Lower lobe of right lung (tissue), 2 donors: ENCODE measurements around the gene KRTAP26-1. TPM values are rescaled to one million over a fixed set of nuclear protein-coding genes. Genes with fewer than 3 reads are reported as not detected.

ENCODE experiments used
- ATAC-seq, 2 donors: fragments of 200-7000 bp; cut with Tn5 transposase; one replicate each; pipeline ENCODE4 v1.9.1; 2020 to 2022; ENCODE audit warnings: mild to moderate bottlenecking in 2 of 2, moderate library complexity in 2 of 2
- DNase-seq: peaks from one replicate; pipeline ENCODE4 v3.0.0-alpha.2; 2020
- H3K27ac ChIP-seq: fragments of 200-600 bp; one replicate; pipeline ENCODE4 v1.8.0; 2022
- H3K27me3 ChIP-seq: fragments of 200-600 bp; one replicate; pipeline ENCODE4 v1.8.0; 2022; ENCODE audit warnings: low read depth
- H3K36me3 ChIP-seq: fragments of 200-600 bp; one replicate; pipeline ENCODE4 v1.8.0; 2022; ENCODE audit warnings: mild to moderate bottlenecking
- H3K4me1 ChIP-seq: fragments of 200-600 bp; one replicate; pipeline ENCODE4 v1.8.0; 2022
- H3K4me3 ChIP-seq: fragments of 200-600 bp; one replicate; pipeline ENCODE4 v1.8.0; 2022; ENCODE audit warnings: mild to moderate bottlenecking
- H3K9me3 ChIP-seq: fragments of 200-600 bp; one replicate; pipeline ENCODE4 v1.8.0; 2022
- CTCF ChIP-seq: fragments of 200-600 bp; IDR thresholded peaks from one replicate; pipeline ENCODE4 v1.8.0; 2022; ENCODE audit warnings: antibody characterized with exemption, mild to moderate bottlenecking
- intact Hi-C: fragments of 100-400 bp; cut with DNase I; formaldehyde crosslinking; loops from one replicate; pipeline ENCODE4 v1.11.0; 2022
- total RNA-seq: library from RNA; stranded (reverse); fragmentation: NEBNext Ultra II Directional; extraction: Animal tissue kit (Norgen Biotek cat#: 25700); gene quantifications from one replicate; pipeline ENCODE4 v1.2.1, GENCODE V29; 2021
- donor health status: DM: no; HTN: yes; CAD: no; lungs with severe emphysema.

Gene KRTAP26-1
- total RNA-seq, 1 donor from 2014 or later: not detected

- Histone ChIP-seq H3K4me3 (no peak within 1 kb of the TSS), H3K9me3 (no peaks in the 10 kb centered on the region), H3K27ac (no peak within 1 kb of the TSS), H3K4me1 (no peaks in the 10 kb centered on the region), H3K27me3 (no peaks in the 10 kb centered on the region), H3K36me3 (no peaks in the 10 kb centered on the region)
- intact Hi-C loops: no loop called here
- ATAC-seq (no peak), DNase-seq (no peak)
- TF ChIP-seq CTCF: no peak
These were observed 28.4 kb upstream of the KRTAP26-1 start, which contains the start of gene KRTAP23-1 for GRCh38 chr21:30348506-30348905. KRTAP23-1 (minus strand) TSS chr21:30348606; CDS start chr21:30348606, 0 bp downstream.

- H3K27me3 ChIP-seq: no peaks in the 10 kb centered on the region
- no peak overlapping the region for H3K4me3 ChIP-seq
- H3K27ac ChIP-seq: no peak overlapping the region
- H3K4me1 ChIP-seq: no peaks in the 10 kb centered on the region
- H3K9me3 ChIP-seq: no peaks in the 10 kb centered on the region
- intact Hi-C loops: no loop called here
- no peak for TF ChIP-seq CTCF
- DNase-seq: no peak
- H3K36me3 ChIP-seq: no peaks in the 10 kb centered on the region
- no peak for ATAC-seq
These were observed 24.9 kb upstream of the KRTAP26-1 start for GRCh38 chr21:30345014-30345413.

GRCh38 chr21:30340714-30341573, 20.8 kb upstream of the KRTAP26-1 start:
- H3K36me3 ChIP-seq: no peaks in the 10 kb centered on the region
- DNase-seq: peak; percentile 45
- no peak overlapping the region for H3K4me3 ChIP-seq
- no peaks in the 10 kb centered on the region for H3K27me3 ChIP-seq
- no peaks in the 10 kb centered on the region for H3K4me1 ChIP-seq
- no peak overlapping the region for H3K27ac ChIP-seq
- peak; percentile 86 for TF ChIP-seq CTCF
- ATAC-seq: peak in 1 of 2 donors; percentile 53
- intact Hi-C loops: no loop called here
- no peaks in the 10 kb centered on the region for H3K9me3 ChIP-seq

- no peaks in the 10 kb centered on the region for H3K4me1 ChIP-seq
- intact Hi-C loops: no loop called here
- no peaks in the 10 kb centered on the region for H3K27me3 ChIP-seq
- ATAC-seq (no peak), DNase-seq (no peak)
- no peak for TF ChIP-seq CTCF
- H3K9me3 ChIP-seq: no peaks in the 10 kb centered on the region
- H3K4me3 ChIP-seq: no peak overlapping the region
- no peak overlapping the region for H3K27ac ChIP-seq
- H3K36me3 ChIP-seq: no peaks in the 10 kb centered on the region
These were observed 18.6 kb upstream of the KRTAP26-1 start for GRCh38 chr21:30338717-30339116.

- no peaks in the 10 kb centered on the region for H3K9me3 ChIP-seq
- H3K4me3 ChIP-seq: no peak overlapping the region
- H3K27ac ChIP-seq: no peak overlapping the region
- H3K4me1 ChIP-seq: no peaks in the 10 kb centered on the region
- no peaks in the 10 kb centered on the region for H3K27me3 ChIP-seq
- intact Hi-C loops: no loop called here
- ATAC-seq (no peak), DNase-seq (no peak)
- no peak for TF ChIP-seq CTCF
- no peaks in the 10 kb centered on the region for H3K36me3 ChIP-seq
These were observed 17.7 kb upstream of the KRTAP26-1 start for GRCh38 chr21:30337772-30338171.
